Left colon (tissue), 2 donors: ENCODE data around the gene SLC44A4. TPM values are rescaled to one million over a fixed set of nuclear protein-coding genes. Genes with fewer than 3 reads are reported as not detected.
A peak's percentile ranks its signal among the peaks of the same experiment; 100 is the strongest.
"Not testable (repeated sequence)": the region's sequence is repeated elsewhere in the genome, so short reads cannot be mapped to it uniquely, and the experiment has no call there.

Experiments used
- ATAC-seq: fragments of 200-7000 bp; cut with Tn5 transposase; one replicate; pipeline ENCODE4 v1.9.1; 2020; ENCODE audit warnings: mild to moderate bottlenecking, moderate library complexity
- DNase-seq, 2 donors: peaks; one replicate each; pipeline ENCODE4 v3.0.0-alpha.2; 2020
- intact Hi-C, 2 donors: fragments of 100-400 bp; cut with DNase I in 1 of 2; cut with micrococcal nuclease in 1 of 2; formaldehyde crosslinking; loops; one replicate each; pipeline versions ENCODE4 v1.11.2 to v1.14.0; 2022; cut with DNase I, micrococcal nuclease
- long read RNA-seq: library from polyadenylated mRNA; unstranded; transcript quantifications from one replicate; pipeline ENCODE4 v2.0.0, GENCODE V29; 2021
- total RNA-seq, 2 donors: library from RNA; stranded (reverse); fragmentation: NEBNext Ultra II Directional; extraction: Animal tissue kit (Norgen Biotek cat#: 25700); gene quantifications; one replicate each; pipeline ENCODE4 v1.2.1, GENCODE V29; 2021
- donor health status: DM: no; HTN: no; CAD: no.
- donor health status: DM: yes; HTN: yes; CAD: no.

SLC44A4 gene
- total RNA-seq = 100 to 1,000 TPM; 763 to 988 TPM
- long read RNA-seq, transcript SLC44A4-202 (21 exons, 2,589 nt) = major isoform, 30 of 384 reads
- long read RNA-seq, partial matches to known transcripts = 342 of 384 reads
- long read RNA-seq, other reads (novel, unspliced or antisense) = 8 of 384 reads

- peak; percentile 58 for ATAC-seq
- intact Hi-C loops = no loop called here
Measured at GRCh38 chr6:31878726-31879125, at the start of gene SLC44A4. Gene SLC44A4 (minus strand): TSS chr6:31878997. CDS start chr6:31878980, 17 bp downstream.

GRCh38 chr6:31928672-31928939 lies 49.8 kb upstream of the SLC44A4 start:
- intact Hi-C loops = no loop called here
- ATAC-seq = no peak

More at GRCh38 chr6:31878726-31879125, at the start of gene SLC44A4:
- DNase-seq = peak; percentile 76 to 79

GRCh38 chr6:31927863-31928671 lies 49.3 kb upstream of the SLC44A4 start:
- ATAC-seq (no peak), DNase-seq (no peak)
- intact Hi-C loops = no loop called here

More at GRCh38 chr6:31928672-31928939, 49.8 kb upstream of the SLC44A4 start:
- DNase-seq = no peak

- DNase-seq (no peak), ATAC-seq (no peak)
- intact Hi-C loops = no loop called here
Measured at GRCh38 chr6:31927242-31927862, 48.6 kb upstream of the SLC44A4 start, which contains the start of gene C2. Gene C2 (plus strand): TSS chr6:31927717. CDS start chr6:31927753, 36 bp downstream.

GRCh38 chr6:31922942-31923341 lies 44.1 kb upstream of the SLC44A4 start:
- ATAC-seq = no peak
- DNase-seq = peak in 1 of 2 donors; percentile 26
- intact Hi-C loops = no loop called here

- intact Hi-C loops = no loop called here
- no peak for ATAC-seq
- no peak for DNase-seq
Measured at GRCh38 chr6:31920811-31921210, 42.0 kb upstream of the SLC44A4 start.

GRCh38 chr6:31919624-31920303 lies 41.0 kb upstream of the SLC44A4 start:
- DNase-seq (no peak), ATAC-seq (no peak)
- intact Hi-C loops = no loop called here

GRCh38 chr6:31918069-31918720 lies 39.4 kb upstream of the SLC44A4 start:
- intact Hi-C loops = no loop called here
- ATAC-seq = no peak
- DNase-seq = no peak

- ATAC-seq (no peak), DNase-seq (no peak)
Measured at GRCh38 chr6:31915756-31916155, 37.0 kb upstream of the SLC44A4 start.

GRCh38 chr6:31915351-31915750 lies 36.6 kb upstream of the SLC44A4 start:
- no peak for ATAC-seq
- no peak for DNase-seq
- intact Hi-C loops = no loop called here

More at GRCh38 chr6:31915756-31916155, 37.0 kb upstream of the SLC44A4 start:
- intact Hi-C loops = no loop called here

- DNase-seq (no peak), ATAC-seq (no peak)
- intact Hi-C loops = no loop called here
Measured at GRCh38 chr6:31911826-31912585, 33.2 kb upstream of the SLC44A4 start.

- DNase-seq, intact Hi-C loops, ATAC-seq: not testable (repeated sequence)
Measured at GRCh38 chr6:31909298-31909697, 30.5 kb upstream of the SLC44A4 start.

- DNase-seq (no peak), ATAC-seq (no peak)
- intact Hi-C loops = no loop called here
Measured at GRCh38 chr6:31908791-31909190, 30.0 kb upstream of the SLC44A4 start.

- intact Hi-C loops, DNase-seq, ATAC-seq: not testable (repeated sequence)
Measured at GRCh38 chr6:31908255-31908654, 29.5 kb upstream of the SLC44A4 start.

- no peak for ATAC-seq
- intact Hi-C loops = no loop called here
- no peak for DNase-seq
Measured at GRCh38 chr6:31907158-31907813, 28.5 kb upstream of the SLC44A4 start.

GRCh38 chr6:31906727-31907126 lies 27.9 kb upstream of the SLC44A4 start:
- DNase-seq, intact Hi-C loops, ATAC-seq: not testable (repeated sequence)

- no peak for ATAC-seq
- intact Hi-C loops = no loop called here
- no peak for DNase-seq
Measured at GRCh38 chr6:31906122-31906521, 27.3 kb upstream of the SLC44A4 start.

GRCh38 chr6:31905041-31905440 lies 26.2 kb upstream of the SLC44A4 start:
- no peak for ATAC-seq
- intact Hi-C loops = no loop called here

More at GRCh38 chr6:31905041-31905440, 26.2 kb upstream of the SLC44A4 start:
- no peak for DNase-seq
